AG04450 (cell line): ENCODE results near the gene SAT1. TPM values are rescaled to one million over a fixed set of nuclear protein-coding genes. Genes with fewer than 3 reads are reported as not detected.

Experiments
- CTCF ChIA-PET: fragments of 300-600, 350-600 bp; formaldehyde crosslinking; extraction: SDS; loops from one replicate; lab custom pipeline; 2022; ENCODE audit warnings: antibody characterized with exemption, inconsistent platforms; lab: Charles Lee
- POLR2A ChIA-PET: fragments of 350-600 bp; formaldehyde crosslinking; extraction: SDS; loops from one replicate; lab custom pipeline; 2021; ENCODE audit warnings: antibody characterized with exemption, inconsistent platforms; lab: Yijun Ruan, JAX
- DNase-seq: peaks from one replicate; pipeline ENCODE4 v3.0.0-alpha.2; 2011; ENCODE audit warnings: low read depth, low spot score
- H3K27ac ChIP-seq: one replicate; pipeline ENCODE4 v1.5.1; 2012; ENCODE audit warnings: low read depth, low read length, control low read depth
- H3K27me3 ChIP-seq: one replicate; pipeline ENCODE4 v1.6.0; 2012; ENCODE audit warnings: low read length; ENCODE audit not compliant: control insufficient read depth, insufficient read depth
- H3K4me3 ChIP-seq: 2 replicates; pipeline ENCODE4 v1.5.1; 2011; ENCODE audit warnings: mild to moderate bottlenecking, low read depth, low read length, control low read depth
- H3K9me3 ChIP-seq: 2 replicates; pipeline ENCODE4 v1.5.1; 2012; ENCODE audit warnings: low read length; ENCODE audit not compliant: control insufficient read depth, insufficient read depth
- CTCF ChIP-seq: IDR thresholded peaks from 2 replicates; pipeline ENCODE4 v1.5.1; 2011; ENCODE audit warnings: low read depth, low read length, control low read depth, inconsistent platforms
- polyA plus RNA-seq: library from polyadenylated mRNA; depleted of rRNA; stranded (reverse); fragments of >200 nt; gene quantifications from 2 replicates; pipeline ENCODE4 v1.2.3, GENCODE V29; 2011

Gene SAT1
- polyA plus RNA-seq, 1 experiment: 202 TPM

DNA sequence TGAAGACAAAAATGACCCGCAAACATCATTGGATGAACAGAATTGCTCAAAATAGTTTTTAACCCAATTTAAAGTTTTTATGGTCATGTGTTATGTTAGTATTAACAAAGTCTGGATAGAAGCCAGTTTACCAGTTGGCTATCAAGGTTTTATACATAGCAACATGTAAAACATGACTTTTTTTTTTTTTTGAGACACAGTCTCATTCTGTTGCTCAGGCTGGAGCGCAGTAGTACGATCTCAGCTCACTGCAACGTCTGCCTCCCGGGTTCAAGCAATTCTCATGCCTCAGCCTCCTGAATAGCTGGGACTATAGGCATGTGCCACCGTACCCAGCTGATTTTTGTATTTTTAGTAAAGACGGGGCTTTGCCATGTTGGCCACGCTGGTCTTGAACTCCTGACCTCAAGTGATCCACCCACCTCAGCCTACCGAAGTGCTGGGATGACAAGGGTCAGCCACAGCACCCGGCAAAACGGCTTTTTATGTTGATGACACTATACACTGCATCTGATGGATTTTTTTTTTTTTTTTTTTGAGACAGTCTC, 3.4 kb downstream of the SAT1 start:
- DNase-seq: no peak
- POLR2A ChIA-PET: interaction anchor here (0.7 kb wide), 2 partner anchors 58 to 89 kb away, joined by 6 read pairs; no protein-coding TSS in a partner anchor
- no peak for TF ChIP-seq CTCF
- Histone ChIP-seq H3K9me3 (no peaks in the 10 kb centered on the region), H3K27me3 (no peaks in the 10 kb centered on the region), H3K4me3 (no peak overlapping the region), H3K27ac (no peak overlapping the region)
- CTCF ChIA-PET: no interaction called here

DNA sequence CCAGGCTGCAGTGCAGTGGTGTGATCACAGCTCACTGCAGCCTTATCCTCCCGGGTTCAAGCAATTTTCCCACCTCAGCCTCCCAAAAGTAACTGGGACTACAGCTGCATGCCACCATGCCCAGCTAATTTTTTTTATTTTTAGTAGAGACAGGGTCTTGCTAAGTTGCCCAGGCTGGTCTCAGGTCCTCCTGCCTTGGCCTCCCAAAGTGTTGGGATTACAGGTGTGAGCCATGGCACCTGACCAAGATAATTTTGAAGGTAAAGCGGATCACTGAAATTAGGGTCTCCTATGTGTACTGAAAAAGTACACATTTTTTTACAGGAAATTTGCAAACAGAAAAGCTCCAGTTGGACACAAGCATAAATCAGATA, 4.8 kb downstream of the SAT1 start:
- Histone ChIP-seq H3K27ac (no peak overlapping the region), H3K4me3 (no peak overlapping the region), H3K9me3 (no peaks in the 10 kb centered on the region), H3K27me3 (no peaks in the 10 kb centered on the region)
- no peak for TF ChIP-seq CTCF
- DNase-seq: no peak
- ChIA-PET POLR2A (interaction anchor here (0.6 to 0.7 kb wide), 3 partner anchors 52 to 146 kb away, joined by 3 to 7 read pairs (median 4); no protein-coding TSS in a partner anchor), CTCF (interaction anchor here (1.0 kb wide), 1 partner anchor 114 kb away, joined by 3 read pairs; no protein-coding TSS in a partner anchor)

- no peak for TF ChIP-seq CTCF
- H3K27ac ChIP-seq: no peak overlapping the region
- H3K27me3 ChIP-seq: no peaks in the 10 kb centered on the region
- no peak for DNase-seq
- no peak overlapping the region for H3K4me3 ChIP-seq
- POLR2A ChIA-PET: no interaction called here
- CTCF ChIA-PET: no interaction called here
- H3K9me3 ChIP-seq: no peaks in the 10 kb centered on the region
These were observed 5.5 kb downstream of the SAT1 start for GRCh38 chrX:23788521-23788920.

DNA sequence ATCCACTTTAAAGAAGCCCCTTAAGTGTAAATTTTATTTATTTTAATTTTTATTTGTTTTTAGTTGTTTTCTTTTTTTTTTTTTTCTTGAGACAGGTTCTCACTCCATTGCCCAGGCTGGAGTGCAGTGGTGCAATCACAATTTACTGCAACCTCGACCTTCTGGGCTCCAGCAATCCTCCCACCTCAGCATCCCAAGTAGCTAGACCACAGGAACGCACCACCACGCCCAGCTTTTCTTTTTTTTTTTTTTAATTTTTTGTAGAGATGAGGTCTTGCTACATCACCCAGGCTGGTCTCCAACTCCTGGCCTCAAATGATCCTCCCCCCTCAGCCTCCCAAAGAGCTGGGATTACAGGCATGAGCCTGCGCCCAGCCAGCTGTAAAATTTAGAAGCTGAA, 6.0 kb downstream of the SAT1 start:
- DNase-seq: no peak
- H3K4me3 ChIP-seq: no peak overlapping the region
- ChIA-PET CTCF (no interaction called here), POLR2A (no interaction called here)
- no peaks in the 10 kb centered on the region for H3K9me3 ChIP-seq
- H3K27me3 ChIP-seq: no peaks in the 10 kb centered on the region
- no peak for TF ChIP-seq CTCF
- no peak overlapping the region for H3K27ac ChIP-seq

DNA sequence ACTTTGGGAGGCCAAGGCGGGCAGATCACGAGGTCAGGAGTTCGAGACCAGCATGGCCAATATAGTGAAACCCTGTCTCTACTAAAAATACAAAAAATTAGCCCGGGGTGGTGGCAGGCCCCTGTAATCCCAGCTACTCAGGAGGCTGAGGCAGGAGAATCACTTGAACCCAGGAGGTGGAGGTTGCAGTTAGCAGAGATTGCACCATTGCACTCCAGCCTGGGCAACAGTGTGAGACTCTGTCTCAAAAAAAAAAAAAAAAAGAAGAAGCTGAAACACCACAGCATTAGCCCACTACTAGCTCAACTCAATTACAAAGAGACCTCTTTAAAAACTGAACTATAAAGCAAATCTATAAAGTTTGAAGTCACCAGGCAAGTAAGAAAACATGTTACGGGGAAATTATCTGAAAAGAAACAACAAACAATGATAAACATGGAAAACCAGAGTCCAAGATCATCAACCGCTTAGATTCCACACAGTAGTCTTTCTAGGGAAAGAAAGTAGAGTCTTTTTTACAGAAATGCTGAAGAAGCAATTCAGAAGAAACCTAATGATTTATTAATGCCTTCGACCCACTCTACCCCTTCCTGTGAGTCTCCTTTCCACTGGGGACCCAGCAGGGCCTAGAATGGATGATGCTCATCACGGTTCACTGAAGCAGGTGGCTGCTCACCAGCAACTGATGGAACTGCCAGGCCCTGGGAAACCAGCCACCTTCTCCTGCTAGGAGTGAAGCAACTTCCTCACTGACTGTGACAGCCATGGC, 6.6 kb downstream of the SAT1 start:
- DNase-seq: no peak
- no peak overlapping the region for H3K27ac ChIP-seq
- ChIA-PET CTCF (interaction anchor here (1.4 kb wide), 1 partner anchor 112 kb away, joined by 3 read pairs; no protein-coding TSS in a partner anchor), POLR2A (no interaction called here)
- H3K27me3 ChIP-seq: no peaks in the 10 kb centered on the region
- H3K9me3 ChIP-seq: no peaks in the 10 kb centered on the region
- no peak for TF ChIP-seq CTCF
- no peak overlapping the region for H3K4me3 ChIP-seq
